DND-41 (cell line): Measurements from ENCODE around the gene ANKRD36C.
"Not testable (repeated sequence)": the region's sequence is repeated elsewhere in the genome, so short reads cannot be mapped to it uniquely, and the experiment has no call there.

Source experiments
- CTCF ChIP-seq: IDR thresholded peaks from 2 replicates; pipeline ENCODE4 v1.5.1; 2012; ENCODE audit warnings: borderline replicate concordance, low read length, moderate library complexity, mild to moderate bottlenecking; ENCODE audit not compliant: poor library complexity, severe bottlenecking; ENCODE audit errors: extremely low read depth
- EZH2 ChIP-seq: IDR thresholded peaks from 3 replicates; pipeline ENCODE4 v1.6.1; 2012; ENCODE audit warnings: borderline replicate concordance, low read depth, mild to moderate bottlenecking, moderate library complexity, low read length, inconsistent platforms; ENCODE audit not compliant: severe bottlenecking

- not testable (repeated sequence) for TF ChIP-seq CTCF, EZH2
Measured at GRCh38 chr2:95867047-95867677, 124.5 kb downstream of the ANKRD36C start.
